Smooth muscle cell (in vitro differentiated cells): ENCODE measurements around the gene GBX1. TPM values are rescaled to one million over a fixed set of nuclear protein-coding genes. Genes with fewer than 3 reads are reported as not detected.

ENCODE experiments used
- DNase-seq: peaks from one replicate; lab custom pipeline; 2025; ENCODE audit not compliant: unreplicated experiment; lab: John Stamatoyannopoulos, UW
- H2AFZ ChIP-seq: fragments of 200-600 bp; sonication (generic); 2 replicates; pipeline ENCODE4 v1.6.0; 2016; ENCODE audit warnings: antibody characterized with exemption, low read depth, mild to moderate bottlenecking
- H3F3A ChIP-seq: fragments of 200-600 bp; sonication (generic); 2 replicates; pipeline ENCODE4 v1.6.0; 2017; ENCODE audit warnings: antibody characterized with exemption, low read depth
- H3K27ac ChIP-seq: fragments of 200-600 bp; sonication (generic); 2 replicates; pipeline ENCODE4 v1.5.1; 2016; ENCODE audit warnings: low read depth, mild to moderate bottlenecking
- H3K27me3 ChIP-seq: fragments of 200-600 bp; sonication (generic); 2 replicates; pipeline ENCODE4 v1.6.1; 2016; ENCODE audit warnings: low read depth, mild to moderate bottlenecking
- H3K36me3 ChIP-seq: fragments of 200-600 bp; sonication (generic); 2 replicates; pipeline ENCODE4 v1.5.1; 2016; ENCODE audit warnings: low read depth
- H3K4me1 ChIP-seq: fragments of 200-600 bp; sonication (generic); 2 replicates; pipeline ENCODE4 v1.5.1; 2016; ENCODE audit warnings: low read depth
- H3K4me2 ChIP-seq: fragments of 200-600 bp; sonication (generic); 2 replicates; pipeline ENCODE4 v1.6.0; 2016; ENCODE audit warnings: mild to moderate bottlenecking
- H3K4me3 ChIP-seq: fragments of 200-600 bp; sonication (generic); 2 replicates; pipeline ENCODE4 v1.5.1; 2016; ENCODE audit warnings: mild to moderate bottlenecking
- H3K79me2 ChIP-seq: fragments of 200-600 bp; sonication (generic); 2 replicates; pipeline ENCODE4 v1.6.0; 2016; ENCODE audit warnings: low read depth, mild to moderate bottlenecking
- H3K9ac ChIP-seq: fragments of 200-600 bp; sonication (generic); 2 replicates; pipeline ENCODE4 v1.6.0; 2016; ENCODE audit warnings: low read depth
- H3K9me3 ChIP-seq: fragments of 200-600 bp; sonication (generic); replicated peaks from 2 replicates; pipeline ENCODE4 v1.5.1; 2016; ENCODE audit warnings: low read depth
- H4K20me1 ChIP-seq: fragments of 200-600 bp; sonication (generic); 2 replicates; pipeline ENCODE4 v1.6.0; 2016; ENCODE audit warnings: low read depth
- WGBS: methylation state at CpG from one replicate; pipeline ENCODE4 v1.1.7; 2016; ENCODE audit warnings: low lambda C conversion rate; 5-methylcytosine and 5-hydroxymethylcytosine counted together
- polyA plus RNA-seq: library from polyadenylated mRNA; unstranded; fragments of >200 nt; fragmentation: Nextera tagmentation; extraction: Ambion mirVana; gene quantifications from 2 replicates; pipeline ENCODE4 v1.2.1, GENCODE V29; 2016
- total RNA-seq: library from RNA; depleted of rRNA; stranded (reverse); fragments of >200 nt; gene quantifications from 2 replicates; pipeline ENCODE4 v1.2.3, GENCODE V29; 2014
- TF ChIP-seq, protein P1 (sequence below): fragments of 200-600 bp; sonication (generic); IDR thresholded peaks from 2 replicates; pipeline ENCODE4 v1.5.1; 2017; ENCODE audit warnings: borderline replicate concordance, mild to moderate bottlenecking, antibody characterized with exemption; ENCODE audit not compliant: insufficient read depth, poor library complexity, severe bottlenecking

GBX1 gene
- total and polyA plus RNA-seq, 2 experiments from 2014 or later, result not detected

DNA sequence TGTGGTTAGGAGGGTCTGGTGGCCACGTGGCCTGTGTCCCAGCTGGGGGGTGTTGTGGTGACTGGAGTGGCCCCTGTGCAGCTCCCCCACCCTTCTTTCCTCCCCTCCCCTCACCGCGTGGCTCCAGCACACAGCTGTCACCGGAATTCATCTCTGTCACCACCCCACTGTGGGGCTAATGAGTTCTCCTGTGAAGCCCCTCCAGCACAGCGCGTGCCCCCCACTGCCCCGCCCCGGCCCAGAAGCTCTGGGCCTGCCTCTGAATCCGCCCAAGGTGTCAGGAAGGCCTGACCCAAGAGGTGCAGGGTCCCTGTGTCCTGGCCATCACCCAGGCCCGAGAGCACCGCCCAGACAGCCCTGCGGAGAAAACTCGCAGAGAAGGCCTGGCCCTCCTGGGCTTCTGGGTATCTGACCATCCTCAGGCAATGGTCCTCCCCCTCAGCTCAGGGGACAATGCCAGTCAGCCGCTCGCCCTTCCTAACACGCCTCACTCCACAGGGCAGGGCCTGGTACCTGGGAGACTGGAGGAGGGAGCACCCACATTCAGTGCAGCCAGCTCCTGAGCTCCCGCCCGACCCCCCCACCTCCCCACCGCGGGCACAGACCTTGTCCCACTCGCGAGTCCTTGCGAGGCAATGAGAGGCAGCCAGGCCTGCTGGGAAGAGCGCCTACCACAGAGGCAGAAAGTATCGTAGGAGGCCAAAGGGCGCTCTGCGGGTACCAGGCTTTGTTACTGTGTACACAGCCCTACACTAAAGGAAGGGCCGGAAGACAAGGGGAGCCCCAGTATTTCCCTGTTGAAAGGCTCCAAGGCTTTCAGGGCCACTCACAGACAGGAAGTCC lies 38.2 kb downstream of the GBX1 start:
- no peak overlapping the region for H3K27ac ChIP-seq
- no peaks in the 10 kb centered on the region for H3K9me3 ChIP-seq
- H4K20me1 ChIP-seq, result peaks cover 87% of the 10 kb centered on the region
- no peaks in the 10 kb centered on the region for H3K4me1 ChIP-seq
- no peak overlapping the region for H3K4me2 ChIP-seq
- TF ChIP-seq, protein P1, sequence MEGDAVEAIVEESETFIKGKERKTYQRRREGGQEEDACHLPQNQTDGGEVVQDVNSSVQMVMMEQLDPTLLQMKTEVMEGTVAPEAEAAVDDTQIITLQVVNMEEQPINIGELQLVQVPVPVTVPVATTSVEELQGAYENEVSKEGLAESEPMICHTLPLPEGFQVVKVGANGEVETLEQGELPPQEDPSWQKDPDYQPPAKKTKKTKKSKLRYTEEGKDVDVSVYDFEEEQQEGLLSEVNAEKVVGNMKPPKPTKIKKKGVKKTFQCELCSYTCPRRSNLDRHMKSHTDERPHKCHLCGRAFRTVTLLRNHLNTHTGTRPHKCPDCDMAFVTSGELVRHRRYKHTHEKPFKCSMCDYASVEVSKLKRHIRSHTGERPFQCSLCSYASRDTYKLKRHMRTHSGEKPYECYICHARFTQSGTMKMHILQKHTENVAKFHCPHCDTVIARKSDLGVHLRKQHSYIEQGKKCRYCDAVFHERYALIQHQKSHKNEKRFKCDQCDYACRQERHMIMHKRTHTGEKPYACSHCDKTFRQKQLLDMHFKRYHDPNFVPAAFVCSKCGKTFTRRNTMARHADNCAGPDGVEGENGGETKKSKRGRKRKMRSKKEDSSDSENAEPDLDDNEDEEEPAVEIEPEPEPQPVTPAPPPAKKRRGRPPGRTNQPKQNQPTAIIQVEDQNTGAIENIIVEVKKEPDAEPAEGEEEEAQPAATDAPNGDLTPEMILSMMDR, result no peak
- H3K79me2 ChIP-seq, result no peaks in the 10 kb centered on the region
- 94% methylated on average over 20 of the region's 28 CpGs for WGBS
- H3K27me3 ChIP-seq, result no peaks in the 10 kb centered on the region
- no peak for DNase-seq
- no peak overlapping the region for H2AFZ ChIP-seq
- H3F3A ChIP-seq, result peaks cover 3% of the 10 kb centered on the region
- no peak overlapping the region for H3K4me3 ChIP-seq
- no peaks in the 10 kb centered on the region for H3K36me3 ChIP-seq
- no peak overlapping the region for H3K9ac ChIP-seq

DNA sequence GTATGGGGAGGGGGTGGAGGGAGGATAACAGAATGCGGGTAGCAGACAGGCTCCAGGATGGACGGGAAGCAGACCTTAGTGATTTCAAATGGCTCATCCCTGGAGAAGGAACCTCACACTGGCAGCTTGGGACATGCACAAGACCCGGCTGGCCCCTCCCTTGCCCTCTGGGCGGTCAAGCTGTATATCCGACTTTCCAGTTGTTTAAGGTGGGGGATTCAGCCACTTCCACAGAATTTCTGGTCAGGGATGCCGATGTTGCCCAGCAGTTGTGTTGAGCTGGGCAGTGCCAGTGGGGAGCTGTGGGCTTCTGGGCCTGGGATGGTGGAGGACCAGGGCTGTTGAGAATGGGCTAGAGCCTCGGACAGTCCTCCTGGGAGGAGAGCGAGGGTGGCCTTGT lies 38.8 kb downstream of the GBX1 start:
- Histone ChIP-seq H3F3A (peaks cover 3% of the 10 kb centered on the region), H4K20me1 (peaks cover 90% of the 10 kb centered on the region), H3K27ac (no peak overlapping the region), H3K4me2 (no peak overlapping the region), H2AFZ (no peak overlapping the region), H3K79me2 (no peaks in the 10 kb centered on the region), H3K36me3 (no peaks in the 10 kb centered on the region), H3K27me3 (no peaks in the 10 kb centered on the region), H3K4me3 (no peak overlapping the region), H3K9me3 (no peaks in the 10 kb centered on the region), H3K9ac (no peak overlapping the region), H3K4me1 (no peaks in the 10 kb centered on the region)
- 91% methylated on average over 8 of the region's 8 CpGs for WGBS
- TF ChIP-seq, protein P1, result no peak
- no peak for DNase-seq

DNA sequence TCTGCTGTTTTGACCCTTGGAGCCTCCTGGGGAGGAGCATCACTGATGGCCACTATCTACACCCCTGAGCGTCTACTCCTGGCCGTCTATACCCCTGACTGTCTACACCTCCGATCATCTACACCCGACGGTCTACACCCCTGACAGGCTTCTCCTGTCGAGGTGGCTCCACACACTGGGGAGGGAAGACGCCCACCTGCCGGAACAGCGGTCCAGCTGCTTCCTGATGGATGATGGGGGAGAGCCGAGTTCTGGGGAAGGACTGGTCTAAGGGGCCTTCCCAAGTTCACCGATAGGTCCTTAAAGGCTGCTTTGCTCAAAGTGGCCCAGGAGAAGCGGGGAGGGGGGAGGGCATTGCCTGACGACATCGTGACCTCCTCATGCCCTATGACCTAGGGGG lies 39.4 kb downstream of the GBX1 start:
- Histone ChIP-seq H3K27me3 (no peaks in the 10 kb centered on the region), H3K79me2 (no peaks in the 10 kb centered on the region), H3K4me2 (no peak overlapping the region), H3K4me3 (no peak overlapping the region), H2AFZ (no peak overlapping the region), H3K9ac (no peak overlapping the region), H3F3A (peaks cover 3% of the 10 kb centered on the region), H3K27ac (no peak overlapping the region), H3K36me3 (no peaks in the 10 kb centered on the region), H3K9me3 (no peaks in the 10 kb centered on the region), H3K4me1 (no peaks in the 10 kb centered on the region), H4K20me1 (peaks cover 90% of the 10 kb centered on the region)
- TF ChIP-seq, protein P1, result no peak
- no peak for DNase-seq
- 87% methylated on average over 14 of the region's 14 CpGs for WGBS
